Esophagus muscularis mucosa (tissue), 4 donors: ENCODE measurements around the gene CABCOCO1. TPM values are rescaled to one million over a fixed set of nuclear protein-coding genes. Genes with fewer than 3 reads are reported as not detected.

Experiments
- DNase-seq: peaks from one replicate; pipeline ENCODE4 v3.0.0-alpha.2; 2017; ENCODE audit errors: extremely low spot score
- H3K27ac ChIP-seq, 4 donors: fragments of 200-600 bp; sonication (generic); replicated peaks in 1 of 4; 1 replicate in 3 of 4; 2 replicates in 1 of 4; pipeline ENCODE4 v1.5.1; 2016 to 2019; ENCODE audit warnings: mild to moderate bottlenecking in 1 of 4
- H3K27me3 ChIP-seq, 4 donors: fragments of 200-600 bp; sonication (generic); one replicate each; pipeline versions ENCODE4 v1.5.1 to v1.6.0; 2016 to 2019
- H3K36me3 ChIP-seq, 4 donors: fragments of 200-600 bp; sonication (generic); one replicate each; pipeline ENCODE4 v1.5.1; 2016 to 2019
- H3K4me1 ChIP-seq, 4 donors: fragments of 200-600 bp; sonication (generic); one replicate each; pipeline ENCODE4 v1.5.1; 2016 to 2019
- H3K4me3 ChIP-seq, 4 donors: fragments of 200-600 bp; sonication (generic); 1 replicate in 2 of 4; 2 replicates in 2 of 4; pipeline ENCODE4 v1.5.1; 2016 to 2019; ENCODE audit warnings: mild to moderate bottlenecking in 4 of 4, moderate library complexity in 1 of 4
- H3K9me3 ChIP-seq, 4 donors: fragments of 200-600 bp; sonication (generic); 1 replicate in 3 of 4; 2 replicates in 1 of 4; pipeline ENCODE4 v1.5.1; 2016 to 2019
- EP300 ChIP-seq: sonication (generic); formaldehyde crosslinking; IDR thresholded peaks from one replicate; pipeline ENCODE4 v1.6.1; 2017; ENCODE audit warnings: antibody characterized with exemption
- POLR2A ChIP-seq: fragments of 450-650 bp; IDR thresholded peaks from one replicate; pipeline ENCODE4 v1.6.1; 2017; ENCODE audit warnings: antibody characterized with exemption, moderate library complexity, mild to moderate bottlenecking, low read depth
- POLR2AphosphoS5 ChIP-seq, 2 donors: sonication (generic); formaldehyde crosslinking; IDR thresholded peaks; one replicate each; pipeline ENCODE4 v1.6.1; 2017; ENCODE audit warnings: antibody characterized with exemption in 2 of 2
- WGBS: methylation state at CpG from one replicate; pipeline ENCODE4 v1.1.5; 2018; 5-methylcytosine and 5-hydroxymethylcytosine counted together
- intact Hi-C: fragments of 100-400 bp; cut with DNase I; formaldehyde crosslinking; loops from one replicate; pipeline ENCODE4 v1.15.1; 2023
- total RNA-seq, 4 donors: library from RNA; depleted of rRNA; stranded (reverse); fragments of >200 nt; gene quantifications; one replicate each; pipeline versions ENCODE4 v1.1.0 to v1.2.1, GENCODE V29; 2016
- TF ChIP-seq, protein P1 (sequence below), 3 experiments: fragments of 200-600 bp in 2 of 3; fragments of 450-650 bp in 1 of 3; sonication (generic) in 2 of 3; IDR thresholded peaks; one replicate each; pipeline ENCODE4 v1.5.1; 2017 to 2019; ENCODE audit warnings: antibody characterized with exemption in 3 of 3, mild to moderate bottlenecking in 2 of 3, moderate library complexity in 1 of 3

CABCOCO1 gene
- total RNA-seq, 4 donors from 2014 or later, result 0.83 to 2.7 (median 1.8) TPM

DNA sequence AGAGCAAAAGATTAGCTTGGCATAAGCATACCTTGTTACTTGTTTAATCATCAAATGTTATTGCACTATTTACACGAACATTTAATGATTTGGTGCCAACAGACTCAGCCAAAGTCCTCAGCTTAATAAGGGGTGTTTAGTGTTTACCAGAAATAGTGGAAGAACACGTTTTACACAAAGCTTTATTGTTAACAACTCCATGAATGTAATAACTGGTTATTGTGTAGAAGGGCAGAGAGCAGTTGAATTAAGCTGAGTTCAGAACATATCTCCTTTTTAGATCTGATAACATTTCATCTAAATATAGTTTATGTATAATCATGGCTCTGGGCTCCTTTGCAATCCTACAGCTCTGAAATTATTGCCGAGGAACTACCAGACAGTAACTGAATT lies 99.1 kb downstream of the CABCOCO1 start:
- TF ChIP-seq POLR2A (no peak), POLR2AphosphoS5 (IDR thresholded peaks at IDR 0.05) (no peak), EP300 (no peak)
- TF ChIP-seq, protein P1, sequence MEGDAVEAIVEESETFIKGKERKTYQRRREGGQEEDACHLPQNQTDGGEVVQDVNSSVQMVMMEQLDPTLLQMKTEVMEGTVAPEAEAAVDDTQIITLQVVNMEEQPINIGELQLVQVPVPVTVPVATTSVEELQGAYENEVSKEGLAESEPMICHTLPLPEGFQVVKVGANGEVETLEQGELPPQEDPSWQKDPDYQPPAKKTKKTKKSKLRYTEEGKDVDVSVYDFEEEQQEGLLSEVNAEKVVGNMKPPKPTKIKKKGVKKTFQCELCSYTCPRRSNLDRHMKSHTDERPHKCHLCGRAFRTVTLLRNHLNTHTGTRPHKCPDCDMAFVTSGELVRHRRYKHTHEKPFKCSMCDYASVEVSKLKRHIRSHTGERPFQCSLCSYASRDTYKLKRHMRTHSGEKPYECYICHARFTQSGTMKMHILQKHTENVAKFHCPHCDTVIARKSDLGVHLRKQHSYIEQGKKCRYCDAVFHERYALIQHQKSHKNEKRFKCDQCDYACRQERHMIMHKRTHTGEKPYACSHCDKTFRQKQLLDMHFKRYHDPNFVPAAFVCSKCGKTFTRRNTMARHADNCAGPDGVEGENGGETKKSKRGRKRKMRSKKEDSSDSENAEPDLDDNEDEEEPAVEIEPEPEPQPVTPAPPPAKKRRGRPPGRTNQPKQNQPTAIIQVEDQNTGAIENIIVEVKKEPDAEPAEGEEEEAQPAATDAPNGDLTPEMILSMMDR (IDR thresholded peaks at IDR 0.05), result no peak
- H3K27ac ChIP-seq, result no peak overlapping the region

DNA sequence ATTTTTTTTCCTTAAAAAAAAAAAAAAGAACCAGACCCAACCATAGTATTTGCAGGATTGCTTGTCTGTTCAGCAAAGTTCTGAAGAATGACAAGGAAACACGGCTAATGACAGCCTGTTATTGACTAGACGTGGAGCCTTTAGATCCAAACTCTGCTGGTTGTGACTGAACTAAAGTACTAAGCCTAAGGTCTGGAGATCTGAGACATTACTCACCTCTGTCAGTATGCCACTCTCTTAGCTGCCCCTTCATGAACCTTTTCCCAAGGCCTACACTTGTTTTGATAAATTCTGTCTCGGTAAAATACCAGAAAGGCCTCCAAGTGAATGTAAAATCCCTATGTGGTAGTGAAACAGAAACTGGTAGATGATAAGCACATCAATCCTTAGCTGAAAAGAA lies 101.0 kb downstream of the CABCOCO1 start:
- peaks cover 0 to 19% (median 8%) of the 10 kb centered on the region in 4 donors for H3K4me1 ChIP-seq
- intact Hi-C loops, result loop anchor here (10.0 kb wide), 1 partner anchor 271 kb away; no protein-coding TSS in a partner anchor
- TF ChIP-seq POLR2A (no peak), POLR2AphosphoS5 (IDR thresholded peaks at IDR 0.05) (no peak), EP300 (no peak)
- TF ChIP-seq, protein P1 (IDR thresholded peaks at IDR 0.05), result no peak
- H3K27me3 ChIP-seq, result no peaks in the 10 kb centered on the region
- H3K36me3 ChIP-seq, result no peaks in the 10 kb centered on the region
- H3K9me3 ChIP-seq, result no peaks in the 10 kb centered on the region
- DNase-seq, result no peak
- WGBS, result 98% methylated on average over 3 of the region's 3 CpGs
- no peak overlapping the region for H3K27ac ChIP-seq
- H3K4me3 ChIP-seq, result no peak overlapping the region

More for the DNA sequence above, 99.1 kb downstream of the CABCOCO1 start:
- intact Hi-C loops, result loop anchor here (10.0 kb wide), 1 partner anchor 273 kb away; no protein-coding TSS in a partner anchor
- Histone ChIP-seq H3K4me1 (peaks cover 0 to 19% (median 11%) of the 10 kb centered on the region in 4 donors), H3K27me3 (no peaks in the 10 kb centered on the region), H3K9me3 (no peaks in the 10 kb centered on the region), H3K4me3 (no peak overlapping the region), H3K36me3 (no peaks in the 10 kb centered on the region)
- no peak for DNase-seq
- WGBS, result 63% methylated on average over 3 of the region's 3 CpGs

DNA sequence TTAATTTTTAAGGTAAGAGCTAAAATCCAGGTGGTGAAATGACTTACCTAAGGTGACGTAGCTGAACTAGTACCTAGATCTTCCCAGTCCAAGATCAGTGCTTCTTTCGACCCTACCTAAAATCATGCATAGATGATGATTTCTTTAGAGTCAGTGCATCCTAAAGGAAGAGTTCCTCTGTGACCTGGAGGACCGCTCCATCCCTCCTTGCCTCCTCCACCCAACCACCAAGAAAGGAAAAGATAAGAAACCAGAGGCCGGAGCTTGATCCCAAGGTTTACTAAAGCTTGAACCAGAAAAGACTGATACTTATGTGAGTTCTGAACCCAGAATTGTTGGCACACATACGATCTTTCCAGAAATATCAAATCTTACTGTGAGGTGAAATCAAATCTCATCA lies 101.8 kb downstream of the CABCOCO1 start:
- H3K36me3 ChIP-seq, result no peaks in the 10 kb centered on the region
- TF ChIP-seq POLR2A (no peak), POLR2AphosphoS5 (IDR thresholded peaks at IDR 0.05) (no peak), EP300 (no peak)
- TF ChIP-seq, protein P1 (IDR thresholded peaks at IDR 0.05), result no peak
- DNase-seq, result no peak
- H3K9me3 ChIP-seq, result no peaks in the 10 kb centered on the region
- 96% methylated on average over 5 of the region's 5 CpGs for WGBS
- H3K27ac ChIP-seq, result no peak overlapping the region
- intact Hi-C loops, result loop anchor here (10.0 kb wide), 1 partner anchor 270 kb away; no protein-coding TSS in a partner anchor
- no peak overlapping the region for H3K4me3 ChIP-seq
- peaks cover 0 to 19% (median 8%) of the 10 kb centered on the region in 4 donors for H3K4me1 ChIP-seq
- no peaks in the 10 kb centered on the region for H3K27me3 ChIP-seq

DNA sequence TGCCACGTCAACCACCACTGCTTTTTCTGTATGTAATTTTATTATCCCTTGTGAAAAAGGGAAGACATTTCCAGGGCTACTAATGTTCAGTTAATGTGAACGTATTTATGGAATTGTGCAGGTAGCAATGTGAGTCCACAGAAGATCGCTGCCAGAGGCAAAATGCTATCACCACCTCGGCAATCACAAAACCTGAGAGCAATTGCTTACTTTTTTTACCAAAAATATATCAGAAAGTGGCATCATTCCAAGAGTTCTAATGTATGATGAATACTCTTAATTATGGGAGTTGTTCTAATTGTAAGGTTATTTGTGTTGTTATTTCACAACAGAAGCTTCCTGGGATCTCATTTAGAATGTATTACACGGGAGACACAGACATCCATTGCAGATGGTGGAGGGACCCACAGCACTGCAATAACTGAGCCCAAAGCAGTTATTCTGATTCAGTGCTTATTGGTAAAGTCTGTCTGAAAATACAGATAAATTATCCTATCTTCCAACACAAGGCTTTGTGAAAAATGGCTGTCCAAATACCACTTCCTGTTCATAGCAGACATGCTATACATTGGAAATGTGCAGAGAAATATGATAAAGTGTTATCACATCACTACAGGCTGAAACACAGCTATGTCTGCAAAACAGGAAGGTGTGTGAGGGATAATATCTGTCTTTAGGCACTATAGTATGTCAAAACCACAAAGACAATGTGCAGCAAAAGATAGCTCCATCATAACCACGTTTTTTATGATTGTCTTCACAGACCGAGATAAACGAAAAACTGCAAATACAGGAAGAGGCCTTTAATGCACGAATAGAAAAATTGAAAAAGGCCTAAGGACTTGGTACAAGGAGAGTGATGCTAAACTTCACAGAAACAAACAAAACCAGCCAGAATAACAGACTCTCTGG lies 102.7 kb downstream of the CABCOCO1 start:
- H3K4me1 ChIP-seq, result peaks cover 0 to 17% (median 8%) of the 10 kb centered on the region in 4 donors
- 59% methylated on average over 9 of the region's 9 CpGs for WGBS
- no peak overlapping the region for H3K4me3 ChIP-seq
- intact Hi-C loops, result loop anchor here (10.0 kb wide), 1 partner anchor 269 kb away; no protein-coding TSS in a partner anchor
- DNase-seq, result no peak
- H3K9me3 ChIP-seq, result no peaks in the 10 kb centered on the region
- no peak overlapping the region for H3K27ac ChIP-seq
- no peaks in the 10 kb centered on the region for H3K27me3 ChIP-seq
- no peaks in the 10 kb centered on the region for H3K36me3 ChIP-seq
- TF ChIP-seq, protein P1 (IDR thresholded peaks at IDR 0.05), result no peak
- TF ChIP-seq EP300, result no peak
- TF ChIP-seq POLR2AphosphoS5 (IDR thresholded peaks at IDR 0.05), result no peak
- TF ChIP-seq POLR2A, result no peak
